HL-60 (cell line): ENCODE data around the gene LENG9.

Source experiments
- CTCF ChIP-seq: IDR thresholded peaks from one replicate; pipeline ENCODE4 v1.5.1; 2011; ENCODE audit warnings: low read length, control low read depth, inconsistent platforms; ENCODE audit not compliant: insufficient read depth
- GABPA ChIP-seq: IDR thresholded peaks from 2 replicates; pipeline ENCODE4 v1.6.1; 2012; ENCODE audit warnings: low read depth
- POLR2AphosphoS5 ChIP-seq: IDR thresholded peaks from 2 replicates; pipeline ENCODE4 v1.6.1; 2012; ENCODE audit warnings: low read depth

- TF ChIP-seq POLR2AphosphoS5 = no peak
- no peak for TF ChIP-seq CTCF
- no peak for TF ChIP-seq GABPA
These were observed 39.0 kb upstream of the LENG9 start, which contains the start of gene LAIR2 for GRCh38 chr19:54502518-54503048.
